BLaER1 (cell line): ENCODE data around the gene TWIST2.

Experiments
- H3K27ac ChIP-seq: shearing (Covaris generic); formaldehyde crosslinking; 2 replicates; pipeline ENCODE4 v1.8.1; 2022
- H3K27me3 ChIP-seq: shearing (Covaris generic); formaldehyde crosslinking; 2 replicates; pipeline ENCODE4 v1.8.1; 2022
- H3K36me3 ChIP-seq: shearing (Covaris generic); formaldehyde crosslinking; 2 replicates; pipeline ENCODE4 v1.8.1; 2022
- H3K4me1 ChIP-seq: shearing (Covaris generic); formaldehyde crosslinking; 2 replicates; pipeline ENCODE4 v1.8.1; 2022
- H3K4me2 ChIP-seq: shearing (Covaris generic); formaldehyde crosslinking; 2 replicates; pipeline ENCODE4 v1.8.1; 2022
- H3K4me3 ChIP-seq: shearing (Covaris generic); formaldehyde crosslinking; 2 replicates; pipeline ENCODE4 v1.8.1; 2022
- H3K9ac ChIP-seq: shearing (Covaris generic); formaldehyde crosslinking; 2 replicates; pipeline ENCODE4 v1.8.1; 2022
- H3K9me3 ChIP-seq: shearing (Covaris generic); formaldehyde crosslinking; 2 replicates; pipeline ENCODE4 v1.8.1; 2022
- H4K20me1 ChIP-seq: shearing (Covaris generic); formaldehyde crosslinking; 2 replicates; pipeline ENCODE4 v1.8.1; 2022
- Cebpa-rat ChIP-seq: shearing (Covaris generic); IDR thresholded peaks from 2 replicates; pipeline ENCODE4 v1.8.1; 2022

TWIST2 gene

DNA sequence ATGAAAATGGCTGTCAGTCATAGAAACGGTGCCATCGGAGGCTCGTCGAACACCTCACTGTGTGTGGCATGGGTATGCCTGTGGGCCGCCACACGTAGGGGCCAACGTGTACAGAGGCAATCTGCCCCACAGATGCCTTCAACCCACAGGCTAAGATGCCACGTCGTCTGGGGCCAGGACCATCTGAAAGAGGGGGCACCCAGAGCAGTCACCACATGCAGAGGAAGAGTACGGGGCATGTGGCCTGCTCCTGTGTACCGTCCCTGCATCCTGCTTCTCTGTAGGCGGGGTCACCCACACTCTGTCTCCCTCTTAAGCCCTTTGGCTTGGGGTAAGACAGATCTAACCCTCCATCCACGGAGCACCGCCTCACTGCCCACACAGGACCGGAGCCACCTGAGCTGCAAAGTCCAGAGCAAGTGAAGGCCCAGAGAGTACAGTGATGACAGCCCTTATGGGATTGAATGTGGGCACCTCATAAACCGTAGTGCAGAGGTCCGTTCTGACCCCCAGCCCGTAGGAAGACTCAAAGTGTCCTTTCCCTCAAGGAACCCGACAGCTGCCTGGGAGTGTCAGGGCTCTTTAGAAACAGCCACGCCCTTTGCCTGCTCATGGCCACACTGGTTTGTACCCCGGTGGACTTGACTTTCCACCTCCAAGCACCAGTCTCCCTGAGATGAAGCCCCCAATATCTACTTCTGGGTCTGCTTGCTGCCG lies 66.2 kb downstream of the TWIST2 start:
- H3K9me3 ChIP-seq: no peaks in the 10 kb centered on the region
- H3K36me3 ChIP-seq: no peaks in the 10 kb centered on the region
- no peak overlapping the region for H3K27ac ChIP-seq
- no peak overlapping the region for H3K4me2 ChIP-seq
- H3K4me3 ChIP-seq: no peak overlapping the region
- no peaks in the 10 kb centered on the region for H3K27me3 ChIP-seq
- no peak overlapping the region for H3K9ac ChIP-seq
- H4K20me1 ChIP-seq: no peaks in the 10 kb centered on the region
- TF ChIP-seq Cebpa-rat: no peak
- H3K4me1 ChIP-seq: peaks cover 11% of the 10 kb centered on the region

DNA sequence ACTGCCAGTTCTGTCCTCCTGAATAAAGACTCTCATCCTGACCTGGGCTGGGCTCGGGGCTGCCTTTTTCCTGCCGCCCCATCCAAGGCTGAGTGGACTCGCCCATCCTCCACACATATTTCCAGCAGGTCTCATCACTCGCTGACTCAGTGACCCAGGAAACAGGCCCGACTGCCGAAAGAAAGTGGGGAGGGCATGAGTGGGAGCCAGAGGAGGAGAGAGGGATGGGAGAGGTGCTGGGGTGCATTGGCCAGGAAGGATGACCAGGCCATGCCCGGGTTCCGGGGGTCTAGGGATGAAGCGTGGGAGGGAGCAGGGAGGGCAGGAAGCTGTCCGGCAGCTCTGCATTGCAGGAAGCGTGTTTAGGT lies 66.7 kb downstream of the TWIST2 start:
- H3K9ac ChIP-seq: no peak overlapping the region
- no peaks in the 10 kb centered on the region for H4K20me1 ChIP-seq
- H3K4me3 ChIP-seq: no peak overlapping the region
- no peaks in the 10 kb centered on the region for H3K27me3 ChIP-seq
- no peaks in the 10 kb centered on the region for H3K36me3 ChIP-seq
- H3K4me2 ChIP-seq: no peak overlapping the region
- H3K9me3 ChIP-seq: no peaks in the 10 kb centered on the region
- TF ChIP-seq Cebpa-rat: no peak
- peaks cover 8% of the 10 kb centered on the region; the same call in 1 of the 2 replicates for H3K4me1 ChIP-seq
- no peak overlapping the region for H3K27ac ChIP-seq

DNA sequence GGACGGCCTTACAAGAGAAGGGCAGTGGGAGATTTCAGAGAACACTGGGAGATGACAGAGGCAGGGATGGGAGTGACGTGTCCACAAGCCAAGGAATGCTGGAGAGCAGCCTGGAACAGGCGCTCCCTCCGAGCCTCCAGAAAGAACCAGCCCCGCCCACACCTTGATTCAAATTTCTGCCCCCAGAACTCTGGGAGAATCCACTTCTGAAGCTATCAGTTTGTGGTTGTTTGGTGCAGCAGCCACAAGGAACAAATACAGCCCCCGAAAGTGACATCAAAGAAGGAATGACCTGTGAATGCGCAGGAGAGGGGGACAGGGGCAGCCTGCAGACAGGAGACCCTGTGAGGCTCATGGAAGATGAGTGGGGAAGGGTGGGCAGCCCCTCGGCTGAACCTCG lies 67.3 kb downstream of the TWIST2 start:
- Histone ChIP-seq H3K9me3 (no peaks in the 10 kb centered on the region), H3K27me3 (no peaks in the 10 kb centered on the region), H3K27ac (no peak overlapping the region), H3K4me3 (no peak overlapping the region), H3K4me1 (peaks cover 8% of the 10 kb centered on the region; the same call in 1 of the 2 replicates), H4K20me1 (no peaks in the 10 kb centered on the region), H3K36me3 (no peaks in the 10 kb centered on the region), H3K4me2 (no peak overlapping the region), H3K9ac (no peak overlapping the region)
- TF ChIP-seq Cebpa-rat: no peak

DNA sequence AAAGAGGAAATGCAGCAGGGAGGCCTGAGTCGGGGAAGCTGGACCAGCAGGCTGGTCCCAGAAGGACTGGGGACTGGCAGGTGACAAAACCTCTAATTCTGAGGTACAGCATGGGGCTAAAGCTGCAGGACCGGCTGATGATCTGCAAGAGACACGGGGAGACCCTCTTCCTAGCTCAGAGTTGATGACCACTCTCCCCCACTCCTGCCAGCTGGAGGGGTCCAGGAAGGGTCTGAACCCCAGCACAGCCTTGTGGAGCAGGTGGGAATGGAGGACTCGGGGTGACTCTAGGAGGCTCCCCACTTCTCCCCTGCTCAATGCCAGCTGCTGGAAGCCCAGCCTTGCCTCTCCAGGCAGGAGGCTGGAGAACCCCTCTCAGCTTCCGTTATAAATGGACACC lies 67.7 kb downstream of the TWIST2 start:
- no peak for TF ChIP-seq Cebpa-rat
- H3K9me3 ChIP-seq: no peaks in the 10 kb centered on the region

GRCh38 chr2:238916176-238916874 lies 68.4 kb downstream of the TWIST2 start:
- Histone ChIP-seq H4K20me1 (no peaks in the 10 kb centered on the region), H3K27me3 (no peaks in the 10 kb centered on the region), H3K9ac (no peak overlapping the region), H3K4me1 (peaks cover 8% of the 10 kb centered on the region; the same call in 1 of the 2 replicates), H3K4me3 (no peak overlapping the region), H3K36me3 (no peaks in the 10 kb centered on the region), H3K27ac (no peak overlapping the region), H3K4me2 (no peak overlapping the region), H3K9me3 (no peaks in the 10 kb centered on the region)
- no peak for TF ChIP-seq Cebpa-rat

More for the DNA sequence above, 67.7 kb downstream of the TWIST2 start:
- Histone ChIP-seq H3K27ac (no peak overlapping the region), H3K36me3 (no peaks in the 10 kb centered on the region), H4K20me1 (no peaks in the 10 kb centered on the region), H3K4me1 (peaks cover 8% of the 10 kb centered on the region; the same call in 1 of the 2 replicates), H3K4me2 (no peak overlapping the region), H3K9ac (no peak overlapping the region), H3K4me3 (no peak overlapping the region), H3K27me3 (no peaks in the 10 kb centered on the region)

DNA sequence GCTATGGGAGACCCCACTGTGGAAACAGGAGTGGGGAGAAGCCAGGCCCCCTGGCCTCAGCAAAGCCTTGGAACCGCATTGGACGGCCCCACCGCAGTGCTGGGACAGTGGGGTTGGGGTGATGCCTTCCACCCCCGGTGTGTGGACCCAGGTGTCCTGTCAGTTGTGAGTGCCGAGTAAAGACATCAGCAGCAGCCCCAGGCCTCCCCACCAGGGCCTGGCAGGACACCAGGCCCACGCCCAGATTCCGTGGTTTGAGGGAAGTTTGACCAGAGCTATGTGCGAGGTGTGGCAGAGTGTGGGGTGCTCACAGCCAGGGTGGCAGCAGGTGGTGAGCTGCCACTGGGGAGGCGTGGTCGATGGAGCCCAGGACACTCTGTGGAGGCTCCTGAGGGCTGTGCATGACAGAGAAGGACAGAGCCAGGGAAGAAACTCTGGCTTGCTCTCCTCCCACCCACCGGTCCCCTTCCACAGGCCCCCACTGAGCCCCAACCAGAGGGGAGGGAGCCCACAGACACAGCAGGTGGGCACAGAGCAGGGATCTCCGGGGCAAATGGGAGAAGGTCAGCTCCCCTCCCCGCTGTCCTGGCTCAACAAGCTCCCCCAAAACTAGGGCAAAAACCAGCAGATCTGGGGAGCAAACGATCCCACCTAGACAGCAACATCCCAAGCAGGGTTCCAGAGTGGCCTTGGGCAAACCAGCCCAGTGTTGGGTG lies 69.1 kb downstream of the TWIST2 start:
- H3K27ac ChIP-seq: no peak overlapping the region
- no peaks in the 10 kb centered on the region for H3K36me3 ChIP-seq
- no peaks in the 10 kb centered on the region for H4K20me1 ChIP-seq
- no peak overlapping the region for H3K4me3 ChIP-seq
- no peak overlapping the region for H3K4me2 ChIP-seq
- TF ChIP-seq Cebpa-rat: no peak
- H3K9me3 ChIP-seq: no peaks in the 10 kb centered on the region
- no peak overlapping the region for H3K9ac ChIP-seq
- no peaks in the 10 kb centered on the region for H3K27me3 ChIP-seq
- H3K4me1 ChIP-seq: peaks cover 8% of the 10 kb centered on the region; the same call in 1 of the 2 replicates

DNA sequence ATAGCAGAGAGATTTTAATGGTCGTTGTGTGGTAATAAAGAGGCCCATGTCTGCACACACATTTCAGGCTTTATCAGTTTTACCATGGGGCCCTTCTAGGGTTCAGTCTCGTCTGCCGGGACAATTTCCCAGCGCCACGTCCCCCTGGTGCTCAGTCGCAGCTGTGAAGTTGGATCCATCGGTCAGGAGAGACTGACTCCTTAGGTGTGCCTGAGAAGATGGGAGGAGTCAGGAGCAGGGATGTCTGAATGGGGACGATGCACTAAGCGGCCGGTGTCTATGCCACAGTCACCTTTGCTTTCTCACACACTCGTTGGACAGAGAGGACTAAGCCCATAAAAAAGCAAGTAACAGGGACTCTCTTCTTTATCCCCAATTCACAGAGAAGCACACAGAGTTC lies 71.4 kb downstream of the TWIST2 start:
- no peak overlapping the region for H3K4me2 ChIP-seq
- no peak for TF ChIP-seq Cebpa-rat
- no peak overlapping the region for H3K4me3 ChIP-seq
- H3K9ac ChIP-seq: no peak overlapping the region
- no peaks in the 10 kb centered on the region for H3K9me3 ChIP-seq
- H4K20me1 ChIP-seq: no peaks in the 10 kb centered on the region
- H3K36me3 ChIP-seq: no peaks in the 10 kb centered on the region
- no peaks in the 10 kb centered on the region for H3K4me1 ChIP-seq
- H3K27me3 ChIP-seq: no peaks in the 10 kb centered on the region
- H3K27ac ChIP-seq: no peak overlapping the region

DNA sequence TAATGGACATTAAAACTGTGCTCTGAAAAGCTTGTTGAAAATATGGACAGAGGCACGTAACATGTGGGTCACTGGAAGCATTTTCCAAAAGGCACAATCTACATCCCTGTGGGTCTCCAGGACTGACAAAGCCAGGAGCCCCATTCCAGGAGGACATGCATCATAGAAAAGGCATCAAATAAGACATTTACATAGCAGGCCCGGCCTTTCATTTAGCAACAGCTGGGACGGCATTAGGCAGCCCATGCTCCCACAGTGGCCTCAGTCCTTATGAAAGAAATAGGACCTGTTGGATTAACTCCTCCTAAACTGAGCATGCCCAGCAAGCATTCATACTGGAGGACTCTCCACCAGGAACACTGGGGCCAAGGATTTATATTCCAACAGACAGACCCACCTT lies 72.2 kb downstream of the TWIST2 start:
- Histone ChIP-seq H3K27me3 (no peaks in the 10 kb centered on the region), H3K27ac (no peak overlapping the region), H3K9me3 (no peaks in the 10 kb centered on the region), H3K4me1 (no peaks in the 10 kb centered on the region), H3K4me2 (no peak overlapping the region), H3K36me3 (no peaks in the 10 kb centered on the region), H4K20me1 (no peaks in the 10 kb centered on the region), H3K9ac (no peak overlapping the region), H3K4me3 (no peak overlapping the region)
- no peak for TF ChIP-seq Cebpa-rat

- Histone ChIP-seq H3K4me3 (no peak overlapping the region), H3K9ac (no peak overlapping the region), H3K36me3 (no peaks in the 10 kb centered on the region), H3K27ac (no peak overlapping the region), H3K4me2 (no peak overlapping the region), H3K4me1 (no peaks in the 10 kb centered on the region), H4K20me1 (no peaks in the 10 kb centered on the region), H3K9me3 (no peaks in the 10 kb centered on the region), H3K27me3 (no peaks in the 10 kb centered on the region)
- no peak for TF ChIP-seq Cebpa-rat
Measured at GRCh38 chr2:238920601-238921001, 72.7 kb downstream of the TWIST2 start.

- H3K27me3 ChIP-seq: no peaks in the 10 kb centered on the region
- H4K20me1 ChIP-seq: no peaks in the 10 kb centered on the region
- no peaks in the 10 kb centered on the region for H3K36me3 ChIP-seq
- no peak for TF ChIP-seq Cebpa-rat
- no peak overlapping the region for H3K9ac ChIP-seq
- no peak overlapping the region for H3K4me2 ChIP-seq
- no peak overlapping the region for H3K4me3 ChIP-seq
- no peaks in the 10 kb centered on the region for H3K9me3 ChIP-seq
- no peak overlapping the region for H3K27ac ChIP-seq
- no peaks in the 10 kb centered on the region for H3K4me1 ChIP-seq
Measured at GRCh38 chr2:238921259-238921658, 73.4 kb downstream of the TWIST2 start.
